Measurements from ENCODE around the gene TSEN15. TPM values are rescaled to one million over a fixed set of nuclear protein-coding genes. Genes with fewer than 3 reads are reported as not detected.
A peak's percentile ranks its signal among the peaks of the same experiment; 100 is the strongest.
"Not testable (repeated sequence)": the region's sequence is repeated elsewhere in the genome, so short reads cannot be mapped to it uniquely, and the experiment has no call there.

Gene TSEN15
- total RNA-seq, 1 donor from 2014 or later: 30.2 TPM

DNA sequence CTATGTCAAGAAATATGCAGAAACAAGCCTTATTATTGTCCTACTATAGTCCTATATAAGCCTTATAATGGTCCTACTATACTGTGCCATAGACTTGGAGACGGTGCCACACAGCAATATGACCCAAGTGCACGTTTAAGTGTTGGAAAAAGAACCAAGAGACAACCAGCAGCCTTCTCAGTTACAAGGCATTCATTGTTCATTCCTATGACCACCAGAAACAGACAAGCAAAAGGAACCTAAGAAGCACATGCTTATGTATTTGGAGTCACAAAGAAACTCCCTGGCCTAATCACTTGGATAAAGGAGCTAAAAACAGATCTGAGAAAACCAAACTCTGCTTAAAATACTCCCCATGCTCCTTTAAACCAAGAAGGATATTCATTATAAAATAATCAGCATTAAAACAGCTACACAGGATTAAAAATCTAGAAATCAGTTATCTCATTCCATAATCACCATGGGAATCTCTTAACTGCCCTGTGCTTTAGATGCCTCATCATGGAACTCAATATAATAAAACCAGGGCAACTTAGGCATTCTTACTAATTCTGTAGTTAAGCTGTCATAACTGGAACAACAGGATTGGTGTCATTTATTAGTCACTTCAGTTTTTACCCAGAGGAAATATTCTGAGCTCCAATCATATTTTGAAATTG, 21.0 kb upstream of the TSEN15 start:
- DNase-seq (ENCODE audit: low spot score in 2 of 2): no peak
- FAIRE-seq: no peak

DNA sequence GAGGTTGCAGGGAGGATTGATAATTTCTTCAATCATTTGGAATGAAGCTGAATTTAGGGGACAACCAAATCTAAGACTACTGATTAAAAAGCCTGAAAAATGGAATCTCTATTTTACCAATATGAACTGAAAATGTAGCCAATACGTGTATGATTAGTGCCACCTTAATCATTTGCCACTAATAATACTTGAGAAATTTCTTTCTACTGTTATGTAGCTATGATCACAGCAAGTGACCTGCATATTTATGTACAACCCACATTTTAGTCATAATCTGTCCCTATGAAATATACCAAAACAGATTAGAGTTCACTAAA, 20.5 kb upstream of the TSEN15 start:
- DNase-seq (ENCODE audit: low spot score in 2 of 2): no peak
- no peak for FAIRE-seq

DNA sequence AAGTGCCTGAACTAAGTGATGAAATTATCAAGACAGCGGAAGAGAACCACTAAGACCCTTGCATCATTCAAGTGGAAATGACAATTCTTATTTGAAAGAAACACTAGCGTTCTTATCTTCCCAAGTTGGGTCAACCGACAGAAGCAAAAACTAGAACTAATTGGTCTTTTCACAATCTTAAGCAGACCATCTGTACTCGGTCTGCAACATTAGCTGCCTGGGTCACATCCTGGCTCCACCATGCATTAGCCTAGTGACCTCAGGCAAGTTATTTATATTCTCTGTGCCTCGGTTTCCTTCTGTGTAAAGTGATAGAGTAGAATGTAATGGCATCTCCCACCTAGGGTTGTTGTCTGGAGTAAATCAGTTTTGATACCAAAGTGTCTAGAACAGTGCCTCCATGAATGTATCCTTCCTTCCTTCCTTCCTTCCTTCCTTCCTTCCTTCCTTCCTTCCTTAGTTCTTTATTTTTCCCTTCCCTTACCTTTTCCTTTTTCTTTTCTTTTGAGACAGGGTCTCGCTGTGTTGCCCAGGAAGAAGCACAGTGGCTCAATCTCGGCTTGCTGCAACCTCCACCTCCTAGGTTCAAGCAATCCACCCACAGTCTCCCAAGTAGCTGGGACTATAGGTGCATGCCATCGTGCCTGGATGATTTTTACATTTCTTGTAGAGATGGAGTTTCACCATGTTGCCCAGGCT, 20.0 kb upstream of the TSEN15 start:
- DNase-seq (ENCODE audit: low spot score in 2 of 2): no peak
- no peak for FAIRE-seq

DNA sequence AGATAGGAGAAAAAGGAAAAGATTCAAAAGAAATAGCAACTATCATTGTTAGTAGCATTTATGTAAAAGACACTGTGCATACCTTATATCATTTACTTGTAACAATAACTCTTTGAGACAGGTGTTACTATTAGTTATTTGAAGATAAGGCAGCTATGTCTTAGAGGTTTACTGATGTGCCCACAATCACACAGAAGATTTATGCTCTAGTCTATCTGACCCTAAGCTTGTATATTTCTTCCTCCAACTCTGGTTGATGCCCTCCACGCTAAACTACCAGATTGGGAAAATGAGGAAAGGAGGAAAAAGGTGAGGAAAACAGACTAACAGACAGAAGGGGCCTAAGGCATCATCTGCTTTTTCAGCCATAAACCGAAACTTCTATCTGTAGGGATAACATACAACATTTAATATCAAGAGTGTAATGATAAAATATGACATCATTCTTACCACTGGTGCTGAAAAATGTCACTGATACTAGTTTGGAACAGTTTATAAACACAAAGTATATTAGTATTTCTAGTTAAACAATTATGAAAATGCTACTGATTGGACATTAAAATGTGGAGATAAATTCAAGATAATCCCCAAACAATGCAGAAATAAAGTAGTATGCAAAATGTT, 19.1 kb upstream of the TSEN15 start:
- no peak for DNase-seq (ENCODE audit: low spot score in 2 of 2)
- FAIRE-seq: no peak

DNA sequence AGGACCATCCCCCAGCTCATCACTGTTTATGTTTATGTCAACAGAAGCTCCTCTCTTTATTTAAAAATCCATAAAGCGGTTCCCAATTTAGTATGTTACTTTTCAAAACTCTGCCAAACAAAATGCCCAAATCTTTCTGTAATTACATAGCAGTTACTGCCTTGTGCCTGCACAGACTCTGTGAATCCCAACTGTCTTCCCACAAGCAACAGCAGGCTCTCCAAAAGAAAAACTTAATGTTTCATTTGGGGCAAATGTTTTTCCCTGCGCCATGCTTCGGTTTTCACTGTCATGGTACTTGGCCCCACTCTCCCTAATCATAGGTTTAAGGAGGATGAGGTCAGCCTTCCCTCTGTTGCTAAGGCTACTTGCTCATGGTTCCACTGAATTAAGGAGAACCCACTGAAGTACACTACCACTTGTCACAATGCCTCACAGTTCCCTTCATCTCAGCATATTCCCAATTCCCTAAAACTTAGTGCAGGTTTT, 18.6 kb upstream of the TSEN15 start:
- FAIRE-seq (no peak), DNase-seq (ENCODE audit: low spot score in 2 of 2) (no peak)

DNA sequence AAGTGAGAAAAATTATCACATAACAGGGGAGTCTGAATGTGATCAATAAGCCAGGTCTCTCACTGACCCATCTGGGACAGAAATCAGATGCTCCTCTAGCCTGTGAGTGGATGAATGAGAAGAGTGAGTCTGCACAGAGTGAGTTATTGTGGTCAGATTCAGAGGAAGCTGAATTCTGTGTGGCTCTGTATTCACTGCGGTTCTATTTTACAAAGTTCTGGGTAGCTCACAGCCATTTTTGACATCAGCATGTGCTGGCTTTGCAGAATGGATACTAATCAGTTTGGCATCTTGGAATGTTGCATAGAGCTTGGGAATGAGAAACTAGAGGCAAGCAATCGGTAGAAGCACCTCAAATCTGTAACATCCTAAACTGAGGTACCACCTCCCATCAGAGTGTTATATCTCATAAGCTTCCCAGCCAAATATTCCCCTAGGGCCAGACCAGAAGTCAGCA, 17.8 kb upstream of the TSEN15 start:
- FAIRE-seq (no peak), DNase-seq (ENCODE audit: low spot score in 2 of 2) (no peak)

DNA sequence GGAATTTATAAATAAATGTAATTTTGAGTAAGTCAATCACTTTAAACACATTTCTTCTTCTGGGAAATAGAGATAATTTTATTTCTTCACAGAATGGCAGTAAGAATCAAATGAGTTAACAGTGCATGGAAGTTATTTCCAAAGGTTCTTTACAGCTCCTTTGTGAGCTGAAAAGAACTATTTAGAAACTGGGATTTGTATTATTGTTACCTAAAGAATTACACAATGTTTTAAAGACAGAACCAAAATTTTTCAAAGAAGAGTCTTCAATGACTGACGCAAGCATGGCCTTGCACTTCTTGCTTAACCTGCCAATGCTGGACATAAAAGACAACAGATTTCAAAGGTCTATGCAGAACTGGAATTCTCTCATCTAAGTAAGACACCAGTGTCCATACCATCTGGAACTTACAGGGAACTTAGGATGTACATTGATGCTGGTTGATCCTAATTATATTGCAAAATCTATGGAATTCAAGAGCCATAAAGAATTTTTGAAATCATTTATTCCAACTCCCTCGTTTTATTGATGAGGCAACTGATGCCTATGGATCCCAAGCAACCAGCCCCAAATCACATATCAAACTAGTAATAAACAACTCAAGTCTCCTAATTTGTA, 16.7 kb upstream of the TSEN15 start:
- FAIRE-seq (no peak), DNase-seq (ENCODE audit: low spot score in 2 of 2) (no peak)

DNA sequence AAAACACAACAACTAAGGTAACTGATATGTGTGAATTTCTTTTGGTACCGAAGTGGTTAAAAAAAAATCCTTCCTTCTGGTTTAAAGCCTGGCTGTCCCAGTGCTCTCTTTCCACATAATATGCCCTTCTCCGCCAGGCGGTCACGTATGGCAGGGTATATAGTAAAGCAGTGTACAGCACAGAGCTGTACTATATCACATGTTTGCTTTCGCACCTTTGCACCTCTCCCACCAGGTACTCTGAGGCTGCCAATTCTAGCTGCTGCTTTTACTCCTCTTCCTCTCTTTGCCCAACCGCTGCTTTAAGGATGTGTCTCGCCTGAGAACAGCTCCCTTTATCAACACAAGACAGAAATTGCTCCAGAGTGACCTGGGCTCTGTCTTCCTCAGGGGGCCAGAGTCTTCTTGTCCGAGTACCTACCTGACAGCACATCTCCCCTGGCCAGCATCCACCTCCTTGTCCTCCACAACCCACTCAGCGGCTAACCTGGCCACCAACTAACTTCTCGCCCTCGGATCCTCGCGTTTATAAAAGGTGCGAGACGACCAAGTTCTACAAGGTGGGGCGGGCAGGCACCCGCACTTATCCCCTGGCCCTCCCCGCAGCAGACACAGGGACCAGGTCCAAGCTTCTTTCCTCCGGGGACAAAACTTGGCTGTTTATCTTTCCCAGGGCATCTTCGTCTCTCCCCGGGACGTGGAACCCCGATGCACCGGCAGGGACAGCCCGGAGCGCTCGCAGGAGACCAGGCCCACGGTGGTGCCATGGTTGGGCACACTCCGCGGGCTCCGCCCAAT, 15.6 kb upstream of the TSEN15 start:
- FAIRE-seq (no peak), DNase-seq (ENCODE audit: low spot score in 2 of 2) (no peak)

DNA sequence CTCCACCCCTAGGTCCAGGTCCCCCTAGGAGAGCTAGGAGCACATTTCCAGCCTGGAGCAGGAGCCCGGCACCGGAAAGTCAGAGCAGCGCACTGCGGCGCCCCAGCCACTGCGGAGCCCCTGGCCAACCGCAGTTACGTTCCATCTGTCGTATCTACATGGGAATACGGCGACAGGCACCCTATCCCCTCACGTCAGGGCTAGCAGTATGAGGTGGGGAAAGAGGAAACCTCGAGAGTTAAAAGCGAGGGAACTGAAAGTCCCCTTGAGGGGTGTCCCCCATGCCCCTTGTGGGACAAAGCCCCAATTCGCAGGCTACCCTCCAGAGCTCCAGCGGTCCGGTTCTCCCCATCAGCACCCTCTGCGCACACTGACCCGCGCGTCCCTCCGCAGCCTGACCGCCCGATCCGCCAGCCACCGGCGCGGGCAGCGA, 15.0 kb upstream of the TSEN15 start:
- DNase-seq (ENCODE audit: low spot score in 2 of 2) (peak; percentile 47 to 50), FAIRE-seq (no peak)

DNA sequence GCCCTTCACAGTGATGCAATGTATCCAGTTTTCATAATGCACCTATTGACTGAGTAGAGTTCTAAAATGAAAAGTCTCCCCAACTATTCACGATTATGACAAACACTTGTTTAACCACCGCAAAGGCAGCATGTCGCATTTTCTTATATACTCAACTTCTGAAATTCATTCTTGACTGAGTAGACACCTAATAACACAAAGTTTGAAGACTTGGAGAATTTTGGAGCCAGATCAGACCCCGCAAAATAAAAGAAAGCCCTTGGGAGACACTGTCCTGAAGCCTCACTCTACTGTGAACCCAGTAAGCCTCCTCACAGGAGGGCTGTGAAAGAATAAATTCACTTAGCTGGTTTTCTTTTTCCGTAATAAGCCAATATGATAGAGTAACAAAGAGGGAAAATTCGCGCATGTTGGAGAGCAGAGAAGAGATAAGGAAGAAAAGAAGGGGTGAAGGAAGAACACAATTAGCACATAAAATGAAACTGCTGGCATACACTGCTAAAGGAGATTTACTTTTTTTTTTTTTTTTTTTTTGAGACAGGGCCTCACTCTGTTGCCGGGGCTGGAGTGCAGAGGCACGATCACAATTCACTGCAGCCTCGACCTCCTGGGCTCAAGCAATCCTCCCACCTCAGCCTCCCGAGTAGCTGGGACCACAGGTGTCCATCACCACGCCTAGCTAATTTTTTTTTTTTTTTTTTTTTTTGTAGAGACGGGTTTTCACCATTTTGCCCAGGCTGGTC, 13.5 kb upstream of the TSEN15 start:
- no peak for FAIRE-seq
- no peak for DNase-seq (ENCODE audit: low spot score in 2 of 2)

DNA sequence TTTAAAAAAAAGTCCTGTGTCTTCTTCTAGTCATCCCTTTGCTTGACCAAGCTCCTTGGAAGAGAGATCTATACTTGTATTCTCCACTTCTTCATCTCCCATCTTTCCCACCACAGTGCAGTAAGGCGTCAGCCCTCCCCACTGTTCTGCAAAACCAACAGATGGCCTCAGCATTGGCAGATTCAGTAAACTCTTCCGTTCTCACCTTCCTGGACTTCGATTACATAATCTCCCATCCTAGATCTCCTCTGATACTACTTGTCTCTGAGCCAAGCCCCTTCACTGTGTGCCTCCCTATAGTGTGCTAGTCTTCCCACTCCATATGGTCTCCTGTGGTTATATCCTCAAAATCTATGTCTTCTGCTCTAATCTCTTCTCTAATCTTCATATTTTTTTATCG, 12.4 kb upstream of the TSEN15 start:
- no peak for FAIRE-seq

DNA sequence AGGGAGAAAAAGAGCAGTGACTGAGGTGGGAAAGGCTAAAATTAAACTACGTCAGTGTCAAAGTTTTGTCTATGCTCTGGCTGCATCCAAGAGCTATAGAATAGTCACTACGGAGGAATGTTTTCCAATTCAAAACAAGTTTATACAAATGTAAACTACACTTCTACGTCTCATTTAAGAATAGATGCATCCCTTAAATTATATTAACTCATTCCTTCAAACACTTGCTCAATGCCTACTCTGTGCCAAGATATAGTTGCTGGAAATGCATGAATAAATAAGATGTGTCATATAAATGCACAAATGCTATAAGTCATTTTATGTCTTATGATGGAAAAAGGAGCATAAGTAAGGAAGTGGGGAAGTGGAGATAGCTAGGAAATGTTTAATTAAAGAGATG, 9.8 kb upstream of the TSEN15 start:
- no peak for DNase-seq (ENCODE audit: low spot score in 2 of 2)
- no peak for FAIRE-seq

More for the DNA sequence above, 12.4 kb upstream of the TSEN15 start:
- no peak for DNase-seq (ENCODE audit: low spot score in 2 of 2)

DNA sequence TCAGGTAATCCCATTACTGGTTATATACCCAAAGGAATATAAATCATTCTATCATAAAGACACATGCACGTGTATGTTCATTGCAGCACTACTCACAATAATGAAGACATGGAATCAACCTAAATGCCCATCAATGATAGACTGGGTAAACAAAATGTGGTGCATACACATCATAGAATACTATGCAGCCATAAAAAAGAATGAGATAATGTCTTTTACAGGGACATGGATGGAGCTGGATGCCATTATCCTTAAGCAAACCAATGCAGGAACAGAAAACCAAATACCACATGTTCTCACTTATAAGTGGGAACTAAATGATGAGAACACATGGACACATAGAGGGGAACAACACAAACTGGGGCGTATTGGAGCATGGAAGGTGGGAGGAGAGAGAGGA, 8.2 kb upstream of the TSEN15 start:
- not testable (repeated sequence) for DNase-seq (ENCODE audit: low spot score in 2 of 2); FAIRE-seq

DNA sequence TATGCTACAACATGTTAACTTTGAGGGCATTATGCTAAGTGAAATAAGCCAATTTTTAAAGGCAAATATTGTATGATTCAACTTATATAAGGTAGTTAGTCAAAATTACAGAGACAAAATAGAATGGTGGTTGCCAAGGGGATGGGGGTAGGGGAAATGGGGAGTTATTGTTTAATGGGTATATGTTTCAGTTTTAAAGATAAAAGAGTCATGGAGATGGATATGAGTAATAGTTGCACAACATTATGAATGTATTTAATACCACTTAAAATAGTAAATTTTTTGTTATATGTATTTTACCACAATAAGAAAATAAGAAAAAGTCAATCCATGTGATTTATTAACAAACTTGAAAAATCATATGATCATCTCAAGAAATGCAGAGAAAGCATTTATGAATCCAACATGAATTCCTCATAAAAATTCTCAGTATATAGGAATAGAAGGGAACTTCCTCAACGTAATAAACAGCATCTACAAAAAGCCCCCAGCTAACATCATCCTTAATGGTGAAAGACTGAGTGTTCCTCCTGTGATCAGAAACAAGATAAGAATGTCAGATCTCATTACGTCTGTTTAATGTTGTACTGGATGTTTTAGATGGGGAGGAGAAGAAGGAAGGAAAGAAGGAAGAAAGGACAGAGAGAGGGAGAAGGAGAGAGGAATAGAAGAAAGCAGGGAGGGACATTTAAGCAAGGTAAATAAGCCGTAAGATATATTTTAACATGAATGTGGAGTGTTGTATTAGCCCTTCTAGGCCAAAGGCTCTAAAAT, 6.7 kb upstream of the TSEN15 start:
- no peak for DNase-seq (ENCODE audit: low spot score in 2 of 2)
- no peak for FAIRE-seq

DNA sequence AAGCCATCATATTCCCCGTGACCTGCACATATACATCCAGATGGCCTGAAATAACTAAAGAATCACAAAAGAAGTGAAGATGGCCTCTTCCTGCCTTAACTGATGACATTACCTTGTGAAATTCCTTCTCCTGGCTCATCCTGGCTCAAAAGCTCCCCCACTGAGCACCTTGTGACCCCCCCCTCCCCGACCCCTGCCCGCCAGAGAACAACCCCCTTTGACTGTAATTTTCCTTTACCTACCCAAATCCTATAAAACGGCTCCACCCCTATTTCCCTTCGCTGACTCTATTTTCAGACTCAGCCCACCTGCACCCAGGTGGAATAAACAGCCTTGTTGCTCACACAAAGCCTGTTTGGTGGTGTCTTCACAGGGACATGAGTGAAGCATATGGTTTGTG, 4.0 kb upstream of the TSEN15 start:
- FAIRE-seq; DNase-seq (ENCODE audit: low spot score in 2 of 2): not testable (repeated sequence)

DNA sequence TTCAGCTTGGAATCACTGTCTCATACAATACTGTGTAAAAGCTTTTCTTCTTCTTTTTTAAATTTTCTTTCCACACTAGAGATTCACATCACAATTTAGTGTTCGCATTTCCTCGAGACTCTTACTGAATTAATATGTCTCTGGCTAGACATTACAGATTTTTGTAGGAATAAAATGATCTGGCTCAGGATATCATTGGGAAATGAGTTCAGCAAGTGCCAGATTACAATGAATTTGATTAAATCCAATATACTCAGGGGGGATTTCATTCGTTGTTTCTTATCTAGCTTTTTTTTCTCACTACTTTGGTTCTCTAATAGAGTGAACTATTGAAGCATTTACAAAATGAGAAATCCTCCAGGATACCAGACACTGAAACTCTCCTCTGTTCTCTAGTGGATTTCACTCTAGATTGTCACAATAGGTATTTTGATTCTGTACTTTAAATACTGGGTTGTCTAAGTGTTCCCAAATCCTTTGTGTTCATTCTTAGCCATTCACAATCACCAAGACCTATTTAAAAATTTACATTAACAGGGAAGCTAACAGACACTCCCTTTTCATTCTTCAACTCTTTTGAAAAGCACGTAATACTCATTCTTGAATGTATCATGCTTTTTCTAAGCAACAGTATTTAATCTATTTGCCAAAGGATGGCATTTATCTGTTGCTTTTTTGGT, 2.8 kb upstream of the TSEN15 start:
- DNase-seq (ENCODE audit: low spot score in 2 of 2): no peak
- FAIRE-seq: no peak

DNA sequence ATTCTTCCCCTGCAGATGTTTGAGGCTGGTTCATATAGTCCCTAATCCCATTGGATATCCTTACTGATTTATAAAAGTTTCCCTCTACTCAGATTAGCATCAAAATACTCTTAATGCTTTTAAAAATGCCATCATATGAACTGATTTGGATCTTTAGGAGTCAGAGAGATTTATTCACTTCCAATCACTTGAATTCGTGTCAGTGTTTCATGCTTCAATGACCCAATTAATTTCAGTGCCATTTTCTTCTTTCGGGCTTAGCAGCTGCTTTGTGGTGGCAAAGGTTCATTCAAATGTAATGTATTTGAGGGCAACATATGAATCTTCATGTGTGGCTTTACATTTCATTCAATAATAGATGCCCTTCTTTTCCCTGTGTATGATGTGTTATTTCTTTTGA, 2.2 kb upstream of the TSEN15 start:
- DNase-seq (ENCODE audit: low spot score in 2 of 2) (no peak), FAIRE-seq (no peak)

DNA sequence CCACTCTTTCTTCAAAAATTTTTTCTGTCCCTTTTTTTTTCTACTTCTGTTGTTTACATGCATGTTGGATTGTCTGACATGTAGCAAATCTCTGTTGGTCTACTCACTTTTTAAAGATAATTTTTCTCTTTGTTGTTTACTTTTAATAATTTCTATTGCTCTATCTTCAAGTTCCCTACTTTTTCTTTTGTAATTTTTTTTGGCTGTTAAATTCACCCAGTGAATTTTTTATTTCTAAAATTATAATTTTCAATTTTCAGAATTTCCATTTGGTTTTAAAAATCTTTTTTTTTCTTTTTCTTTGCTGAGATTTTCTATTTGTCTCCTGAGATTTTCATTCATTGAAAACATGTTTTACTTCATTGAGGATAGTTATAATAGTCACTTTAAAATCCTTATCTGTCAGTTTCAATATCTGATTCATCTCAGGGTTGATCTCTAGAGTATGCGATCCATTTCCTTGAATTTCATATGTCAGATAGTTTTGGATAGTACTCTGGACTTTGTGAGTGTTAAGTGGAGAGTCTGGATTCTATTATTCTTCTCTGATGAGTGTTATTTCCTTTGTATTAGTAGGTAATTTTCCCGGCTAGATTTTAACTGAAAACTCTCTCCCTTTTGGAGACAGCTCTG, 1.6 kb upstream of the TSEN15 start:
- FAIRE-seq: peak; percentile 97
- DNase-seq (ENCODE audit: low spot score in 2 of 2): no peak

Measured in frontal cortex (tissue), 4 donors.